Measurements from ENCODE around the gene TMEM184C.

- no peak for TF ChIP-seq CTCF (IDR thresholded peaks at IDR 0.05 in 4 of 5, conservative IDR thresholded peaks at IDR 0.05 in 1 of 5)
- no peak for TF ChIP-seq POLR2A (IDR thresholded peaks at IDR 0.05)
Observed at GRCh38 chr4:147638942-147639341, 21.7 kb downstream of the TMEM184C start.

All from gastrocnemius medialis (tissue), 4 donors.